ENCODE data around the gene ZNF329.

The ZNF329 gene

GRCh38 chr19:58118979-58119733 is 31.4 kb downstream of the ZNF329 start:
- DNase-seq (ENCODE audit: low spot score) = no peak

GRCh38 chr19:58117841-58118575 is 32.6 kb downstream of the ZNF329 start:
- no peak for DNase-seq (ENCODE audit: low spot score)

GRCh38 chr19:58108546-58108817 is 42.1 kb downstream of the ZNF329 start:
- DNase-seq (ENCODE audit: low spot score) = no peak

GRCh38 chr19:58107778-58108545 is 42.6 kb downstream of the ZNF329 start:
- DNase-seq (ENCODE audit: low spot score) = no peak

- DNase-seq (ENCODE audit: low spot score) = no peak
These were observed 51.9 kb downstream of the ZNF329 start for GRCh38 chr19:58098682-58098998.

- peak; percentile 100 for DNase-seq (ENCODE audit: low spot score)
These were observed 52.6 kb downstream of the ZNF329 start, which contains the start of gene ZSCAN18 for GRCh38 chr19:58097781-58098681. TSS of gene ZSCAN18 (minus strand) at chr19:58098231. CDS start at chr19:58090267, 7,964 bp downstream.

- DNase-seq (ENCODE audit: low spot score) = no peak
These were observed 53.2 kb downstream of the ZNF329 start for GRCh38 chr19:58097349-58097748.

GRCh38 chr19:58096884-58097283 is 53.7 kb downstream of the ZNF329 start:
- DNase-seq (ENCODE audit: low spot score) = no peak

- DNase-seq (ENCODE audit: low spot score) = no peak
These were observed 55.3 kb downstream of the ZNF329 start for GRCh38 chr19:58095328-58095727.

GRCh38 chr19:58093071-58093470 is 57.5 kb downstream of the ZNF329 start:
- no peak for DNase-seq (ENCODE audit: low spot score)

- DNase-seq (ENCODE audit: low spot score) = no peak
These were observed 59.2 kb downstream of the ZNF329 start for GRCh38 chr19:58091251-58091995.

GRCh38 chr19:58089846-58090245 is 60.7 kb downstream of the ZNF329 start:
- no peak for DNase-seq (ENCODE audit: low spot score)

GRCh38 chr19:58088521-58089052 is 62.0 kb downstream of the ZNF329 start:
- DNase-seq (ENCODE audit: low spot score) = no peak

- DNase-seq (ENCODE audit: low spot score) = no peak
These were observed 63.5 kb downstream of the ZNF329 start for GRCh38 chr19:58086825-58087710.

- no peak for DNase-seq (ENCODE audit: low spot score)
These were observed 65.2 kb downstream of the ZNF329 start for GRCh38 chr19:58085348-58085875.

GRCh38 chr19:58084596-58085347 is 65.8 kb downstream of the ZNF329 start:
- DNase-seq (ENCODE audit: low spot score) = no peak

- no peak for DNase-seq (ENCODE audit: low spot score)
These were observed 67.6 kb downstream of the ZNF329 start for GRCh38 chr19:58083021-58083420.

- no peak for DNase-seq (ENCODE audit: low spot score)
These were observed 70.8 kb downstream of the ZNF329 start for GRCh38 chr19:58079792-58080191.
